CD14-positive monocyte (primary cell): Measurements from ENCODE around the gene REXO5. TPM values are rescaled to one million over a fixed set of nuclear protein-coding genes. Genes with fewer than 3 reads are reported as not detected.

Experiments used
- DNase-seq, 3 donors: peaks; one replicate each; pipeline ENCODE4 v3.0.0-alpha.2; 2011 to 2022
- H2AFZ ChIP-seq: 2 replicates; pipeline ENCODE4 v1.6.0; 2012; ENCODE audit warnings: mild to moderate bottlenecking, low read depth, low read length, inconsistent platforms; ENCODE audit not compliant: insufficient read depth, poor library complexity, severe bottlenecking
- H3K27ac ChIP-seq, 2 donors: 1 replicate in 1 of 2; 2 replicates in 1 of 2; pipeline ENCODE4 v1.5.1; 2012 to 2013; ENCODE audit warnings: low read length in 2 of 2, control low read depth in 1 of 2, inconsistent platforms in 1 of 2, low read depth in 1 of 2, mild to moderate bottlenecking in 1 of 2
- H3K27me3 ChIP-seq, 2 donors: one replicate each; pipeline versions ENCODE4 v1.6.0 to v1.6.1; 2011 to 2013; ENCODE audit warnings: low read length in 2 of 2; ENCODE audit not compliant: control insufficient read depth in 2 of 2, insufficient read depth in 2 of 2
- H3K36me3 ChIP-seq, 2 donors: replicated peaks in 1 of 2; 1 replicate in 1 of 2; 2 replicates in 1 of 2; pipeline versions ENCODE4 v1.5.1 to v1.6.1; 2012 to 2013; ENCODE audit warnings: low read length in 2 of 2, control low read depth in 1 of 2, inconsistent platforms in 1 of 2, mild to moderate bottlenecking in 1 of 2; ENCODE audit not compliant: insufficient read depth in 2 of 2, control insufficient read depth in 1 of 2
- H3K4me1 ChIP-seq, 2 donors: 1 replicate in 1 of 2; 2 replicates in 1 of 2; pipeline versions ENCODE4 v1.5.1 to v1.6.1; 2012 to 2013; ENCODE audit warnings: low read length in 2 of 2, control low read depth in 1 of 2, inconsistent platforms in 1 of 2, mild to moderate bottlenecking in 1 of 2, moderate library complexity in 1 of 2; ENCODE audit not compliant: insufficient read depth in 2 of 2, control insufficient read depth in 1 of 2
- H3K4me2 ChIP-seq: replicated peaks from 2 replicates; pipeline ENCODE3; 2012; ENCODE audit warnings: low read length, moderate library complexity, mild to moderate bottlenecking; ENCODE audit not compliant: poor library complexity, severe bottlenecking; ENCODE audit errors: extremely low read depth
- H3K4me3 ChIP-seq, 3 experiments: fragments of 200-600 bp in 1 of 3; sonication (generic) in 1 of 3; replicated peaks in 1 of 3; 1 replicate in 2 of 3; 2 replicates in 1 of 3; pipeline ENCODE4 v1.5.1; 2011 to 2013; ENCODE audit warnings: low read length in 3 of 3, mild to moderate bottlenecking in 3 of 3, control low read depth in 2 of 3, low read depth in 2 of 3, inconsistent platforms in 1 of 3, moderate library complexity in 1 of 3
- H3K79me2 ChIP-seq: 2 replicates; pipeline ENCODE4 v1.6.0; 2012; ENCODE audit warnings: mild to moderate bottlenecking, control low read depth, inconsistent platforms, low read length, moderate library complexity; ENCODE audit not compliant: insufficient read depth
- H3K9ac ChIP-seq: 2 replicates; pipeline ENCODE4 v1.6.0; 2017; ENCODE audit warnings: low read length, mild to moderate bottlenecking; ENCODE audit not compliant: insufficient read depth, poor library complexity, severe bottlenecking
- H3K9me3 ChIP-seq, 2 donors: replicated peaks in 1 of 2; 1 replicate in 1 of 2; 2 replicates in 1 of 2; pipeline versions ENCODE4 v1.5.1 to v1.6.1; 2012 to 2013; ENCODE audit warnings: low read length in 2 of 2, control low read depth in 1 of 2; ENCODE audit not compliant: control insufficient read depth in 1 of 2, insufficient read depth in 1 of 2
- H4K20me1 ChIP-seq: 2 replicates; pipeline ENCODE4 v1.6.0; 2012; ENCODE audit warnings: mild to moderate bottlenecking, low read length, control low read depth, moderate library complexity; ENCODE audit not compliant: insufficient read depth
- H3K27ac Mint-ChIP-seq, 7 donors: one replicate each; pipeline ENCODE4 v1.8.0; 2020; ENCODE audit warnings: mild to moderate bottlenecking in 7 of 7, mixed read lengths in 7 of 7, moderate library complexity in 6 of 7, inconsistent platforms in 2 of 7
- H3K27me3 Mint-ChIP-seq, 3 donors: one replicate each; pipeline ENCODE4 v1.8.0; 2021 to 2022; ENCODE audit warnings: low read depth in 3 of 3, mild to moderate bottlenecking in 3 of 3, mixed read lengths in 3 of 3, moderate library complexity in 3 of 3, inconsistent platforms in 1 of 3
- H3K36me3 Mint-ChIP-seq, 2 donors: one replicate each; pipeline ENCODE4 v1.8.0; 2020; ENCODE audit warnings: mixed read lengths in 2 of 2, inconsistent platforms in 1 of 2, mild to moderate bottlenecking in 1 of 2
- H3K4me1 Mint-ChIP-seq: one replicate; pipeline ENCODE4 v1.8.0; 2020; ENCODE audit warnings: mild to moderate bottlenecking, mixed read lengths
- H3K4me3 Mint-ChIP-seq, 2 donors: one replicate each; pipeline ENCODE4 v1.8.0; 2020; ENCODE audit warnings: mild to moderate bottlenecking in 2 of 2, mixed read lengths in 2 of 2, moderate library complexity in 1 of 2
- H3K9me3 Mint-ChIP-seq, 7 donors: one replicate each; pipeline ENCODE4 v1.8.0; 2020 to 2022; ENCODE audit warnings: mixed read lengths in 7 of 7, mild to moderate bottlenecking in 6 of 7, moderate library complexity in 6 of 7, inconsistent platforms in 2 of 7
- CTCF ChIP-seq: fragments of 200-600 bp; IDR thresholded peaks from one replicate; pipeline ENCODE4 v1.8.0; 2022; ENCODE audit warnings: antibody characterized with exemption, mild to moderate bottlenecking
- WGBS: methylation state at CpG from one replicate; pipeline ENCODE4 v1.1.5; 2013; ENCODE audit warnings: missing lambda C conversion rate; ENCODE audit not compliant: insufficient coverage; 5-methylcytosine and 5-hydroxymethylcytosine counted together
- intact Hi-C, 2 donors: fragments of 100-400 bp; cut with micrococcal nuclease; formaldehyde crosslinking; loops; one replicate each; pipeline versions ENCODE4 v1.15.0 to v1.15.1; 2023
- polyA plus RNA-seq, 3 donors: library from polyadenylated mRNA; depleted of rRNA in 1 of 3; unstranded in 2 of 3; stranded (reverse) in 1 of 3; fragments of 300-500 nt in 2 of 3; fragments of >200 nt in 1 of 3; fragmentation: Illumina TruSeq in 2 of 3; gene quantifications; 1 replicate in 2 of 3; 2 replicates in 1 of 3; pipeline ENCODE4 v1.2.3, GENCODE V29; 2012 to 2021

The REXO5 gene
- polyA plus RNA-seq, 3 donors, result 0.52 to 1.4 (median 0.55) TPM

GRCh38 chr16:20829536-20829935, 23.2 kb downstream of the REXO5 start:
- H3K27me3 Mint-ChIP-seq, result no peaks in the 10 kb centered on the region
- Histone ChIP-seq H3K4me1 (no peaks in the 10 kb centered on the region), H3K9me3 (no peaks in the 10 kb centered on the region), H3K27ac (no peak overlapping the region), H3K36me3 (peaks cover 38 to 75% of the 10 kb centered on the region in 2 donors), H3K9ac (no peak overlapping the region), H3K4me2 (no peak overlapping the region), H3K4me3 (no peak overlapping the region), H4K20me1 (no peaks in the 10 kb centered on the region), H2AFZ (no peak overlapping the region), H3K79me2 (no peaks in the 10 kb centered on the region), H3K27me3 (no peaks in the 10 kb centered on the region)
- H3K4me3 Mint-ChIP-seq, result no peak overlapping the region
- peaks cover 38 to 55% of the 10 kb centered on the region in 2 donors for H3K36me3 Mint-ChIP-seq
- no peak for TF ChIP-seq CTCF
- H3K4me1 Mint-ChIP-seq, result no peaks in the 10 kb centered on the region
- intact Hi-C loops, result no loop called here
- no peak overlapping the region for H3K27ac Mint-ChIP-seq
- peaks cover 0 to 4% (median 0%) of the 10 kb centered on the region in 7 donors for H3K9me3 Mint-ChIP-seq
- WGBS, result no CpG with 5 or more reads among the region's 1 CpG
- no peak for DNase-seq

GRCh38 chr16:20830372-20830771, 24.0 kb downstream of the REXO5 start:
- no peaks in the 10 kb centered on the region for H3K4me1 ChIP-seq
- WGBS, result no CpG with 5 or more reads among the region's 1 CpG
- H3K9ac ChIP-seq, result no peak overlapping the region
- H3K27ac ChIP-seq, result no peak overlapping the region
- intact Hi-C loops, result no loop called here
- Mint-ChIP-seq H3K36me3 (peaks cover 43 to 57% of the 10 kb centered on the region in 2 donors), H3K4me3 (no peak overlapping the region), H3K4me1 (no peaks in the 10 kb centered on the region), H3K27ac (no peak overlapping the region), H3K9me3 (peaks cover 0 to 4% (median 0%) of the 10 kb centered on the region in 7 donors), H3K27me3 (no peaks in the 10 kb centered on the region)
- H3K36me3 ChIP-seq, result peaks cover 37 to 75% of the 10 kb centered on the region in 2 donors
- no peaks in the 10 kb centered on the region for H4K20me1 ChIP-seq
- no peak overlapping the region for H3K4me3 ChIP-seq
- H3K79me2 ChIP-seq, result no peaks in the 10 kb centered on the region
- no peak overlapping the region for H2AFZ ChIP-seq
- TF ChIP-seq CTCF, result no peak
- no peaks in the 10 kb centered on the region for H3K27me3 ChIP-seq
- no peaks in the 10 kb centered on the region for H3K9me3 ChIP-seq
- H3K4me2 ChIP-seq, result no peak overlapping the region
- no peak for DNase-seq
